ENCODE data around the gene USH2A.

The USH2A gene

GRCh38 chr1:216430744-216431143 lies 7.5 kb upstream of the USH2A start:
- Histone ChIP-seq H3K4me2 (ENCODE audit: low read depth, low read length, poor library complexity, severe bottlenecking) (no peak overlapping the region), H3F3A (ENCODE audit: low read depth) (no peaks in the 10 kb centered on the region), H3K9ac (ENCODE audit: low read depth, low read length, poor library complexity, severe bottlenecking) (no peak overlapping the region), H3K36me3 (ENCODE audit: insufficient read depth, low read length) (no peaks in the 10 kb centered on the region), H2AFZ (ENCODE audit: low read length) (no peak overlapping the region), H3K27me3 (ENCODE audit: insufficient read depth, low read length, poor library complexity, severe bottlenecking) (no peaks in the 10 kb centered on the region), H3K4me3 (ENCODE audit: low read length, poor library complexity, severe bottlenecking) (no peak overlapping the region), H3K79me2 (ENCODE audit: insufficient read depth, low read length) (no peaks in the 10 kb centered on the region), H3K4me1 (ENCODE audit: insufficient read depth, low read length, poor library complexity, severe bottlenecking) (no peaks in the 10 kb centered on the region), H4K20me1 (ENCODE audit: insufficient read depth, low read length, poor library complexity, severe bottlenecking) (no peaks in the 10 kb centered on the region), H3K9me2 (replicated peaks; ENCODE audit: low read depth, low read length) (no peaks in the 10 kb centered on the region), H3K9me3 (ENCODE audit: insufficient read depth, low read depth, low read length) (no peaks in the 10 kb centered on the region)
- no peak for TF ChIP-seq CTCF (conservative IDR thresholded peaks at IDR 0.05; ENCODE audit: low read length)
- TF ChIP-seq EZH2phosphoT487 (IDR thresholded peaks at IDR 0.05; ENCODE audit: borderline replicate concordance), result no peak

- Histone ChIP-seq H3K4me1 (ENCODE audit: insufficient read depth, low read length, poor library complexity, severe bottlenecking) (no peaks in the 10 kb centered on the region), H3K4me2 (ENCODE audit: low read depth, low read length, poor library complexity, severe bottlenecking) (no peak overlapping the region), H3K9me2 (replicated peaks; ENCODE audit: low read depth, low read length) (no peaks in the 10 kb centered on the region), H3K9ac (ENCODE audit: low read depth, low read length, poor library complexity, severe bottlenecking) (no peak overlapping the region), H2AFZ (ENCODE audit: low read length) (no peak overlapping the region), H3K27me3 (ENCODE audit: insufficient read depth, low read length, poor library complexity, severe bottlenecking) (no peaks in the 10 kb centered on the region), H4K20me1 (ENCODE audit: insufficient read depth, low read length, poor library complexity, severe bottlenecking) (no peaks in the 10 kb centered on the region), H3K36me3 (ENCODE audit: insufficient read depth, low read length) (no peaks in the 10 kb centered on the region), H3K79me2 (ENCODE audit: insufficient read depth, low read length) (no peaks in the 10 kb centered on the region), H3K9me3 (ENCODE audit: insufficient read depth, low read depth, low read length) (no peaks in the 10 kb centered on the region), H3F3A (ENCODE audit: low read depth) (no peaks in the 10 kb centered on the region), H3K4me3 (ENCODE audit: low read length, poor library complexity, severe bottlenecking) (no peak overlapping the region)
- TF ChIP-seq EZH2phosphoT487 (IDR thresholded peaks at IDR 0.05; ENCODE audit: borderline replicate concordance) (no peak), CTCF (conservative IDR thresholded peaks at IDR 0.05; ENCODE audit: low read length) (no peak)
Observed at GRCh38 chr1:216425577-216425976, 2.3 kb upstream of the USH2A start.

GRCh38 chr1:216420746-216421145 lies 2.5 kb downstream of the USH2A start:
- Histone ChIP-seq H3K4me1 (ENCODE audit: insufficient read depth, low read length, poor library complexity, severe bottlenecking) (no peaks in the 10 kb centered on the region), H3K79me2 (ENCODE audit: insufficient read depth, low read length) (no peaks in the 10 kb centered on the region), H3F3A (ENCODE audit: low read depth) (no peaks in the 10 kb centered on the region), H3K4me3 (ENCODE audit: low read length, poor library complexity, severe bottlenecking) (no peak overlapping the region), H3K9ac (ENCODE audit: low read depth, low read length, poor library complexity, severe bottlenecking) (no peak overlapping the region), H3K9me2 (replicated peaks; ENCODE audit: low read depth, low read length) (no peaks in the 10 kb centered on the region), H3K4me2 (ENCODE audit: low read depth, low read length, poor library complexity, severe bottlenecking) (no peak overlapping the region), H3K36me3 (ENCODE audit: insufficient read depth, low read length) (no peaks in the 10 kb centered on the region), H4K20me1 (ENCODE audit: insufficient read depth, low read length, poor library complexity, severe bottlenecking) (no peaks in the 10 kb centered on the region), H2AFZ (ENCODE audit: low read length) (no peak overlapping the region), H3K27me3 (ENCODE audit: insufficient read depth, low read length, poor library complexity, severe bottlenecking) (no peaks in the 10 kb centered on the region), H3K9me3 (ENCODE audit: insufficient read depth, low read depth, low read length) (no peaks in the 10 kb centered on the region)
- TF ChIP-seq CTCF (conservative IDR thresholded peaks at IDR 0.05; ENCODE audit: low read length), result no peak
- TF ChIP-seq EZH2phosphoT487 (IDR thresholded peaks at IDR 0.05; ENCODE audit: borderline replicate concordance), result no peak
